Measurements from ENCODE around the gene RAD51AP1. TPM values are rescaled to one million over a fixed set of nuclear protein-coding genes. Genes with fewer than 3 reads are reported as not detected.

The RAD51AP1 gene
- total RNA-seq, 4 donors from 2014 or later, result 0.40 to 0.74 (median 0.54) TPM; not detected in 1

GRCh38 chr12:4588916-4589315 is 50.2 kb downstream of the RAD51AP1 start:
- Histone ChIP-seq H3K27me3 (peaks cover 19% of the 10 kb centered on the region), H3K4me1 (no peaks in the 10 kb centered on the region), H3K27ac (no peak overlapping the region), H3K4me3 (no peak overlapping the region), H3K36me3 (no peaks in the 10 kb centered on the region), H3K9me3 (no peaks in the 10 kb centered on the region)
- WGBS, 2 donors (ENCODE audit: low coverage in 1 of 2), result 90 to 92% methylated on average over 3 of the region's 3 CpGs
- no peak for ATAC-seq
- no peak for TF ChIP-seq CTCF (IDR thresholded peaks at IDR 0.05)
- TF ChIP-seq POLR2A (IDR thresholded peaks at IDR 0.05), result no peak
- no peak for TF ChIP-seq POLR2AphosphoS5 (IDR thresholded peaks at IDR 0.05)
- TF ChIP-seq EP300 (IDR thresholded peaks at IDR 0.05), result no peak

GRCh38 chr12:4589941-4590340 is 51.3 kb downstream of the RAD51AP1 start:
- Histone ChIP-seq H3K4me1 (no peaks in the 10 kb centered on the region), H3K36me3 (no peaks in the 10 kb centered on the region), H3K9me3 (no peaks in the 10 kb centered on the region), H3K4me3 (no peak overlapping the region), H3K27ac (no peak overlapping the region), H3K27me3 (peaks cover 22% of the 10 kb centered on the region)
- TF ChIP-seq POLR2AphosphoS5 (IDR thresholded peaks at IDR 0.05) (no peak), CTCF (IDR thresholded peaks at IDR 0.05) (no peak), EP300 (IDR thresholded peaks at IDR 0.05) (no peak), POLR2A (IDR thresholded peaks at IDR 0.05) (no peak)
- ATAC-seq, result no peak
- 30 to 82% methylated on average over 1 to 2 of the region's 2 CpGs for WGBS, 2 donors (ENCODE audit: low coverage in 1 of 2)

GRCh38 chr12:4591180-4591687 is 52.5 kb downstream of the RAD51AP1 start:
- TF ChIP-seq POLR2AphosphoS5 (IDR thresholded peaks at IDR 0.05) (no peak), CTCF (IDR thresholded peaks at IDR 0.05) (no peak), EP300 (IDR thresholded peaks at IDR 0.05) (no peak), POLR2A (IDR thresholded peaks at IDR 0.05) (no peak)
- H3K4me3 ChIP-seq, result no peak overlapping the region
- H3K27ac ChIP-seq, result no peak overlapping the region
- 42 to 60% methylated on average over 2 to 6 of the region's 7 CpGs for WGBS, 2 donors (ENCODE audit: low coverage in 1 of 2)
- H3K4me1 ChIP-seq, result no peaks in the 10 kb centered on the region
- H3K27me3 ChIP-seq, result peaks cover 22% of the 10 kb centered on the region
- no peak for ATAC-seq
- no peaks in the 10 kb centered on the region for H3K9me3 ChIP-seq
- no peaks in the 10 kb centered on the region for H3K36me3 ChIP-seq

- Histone ChIP-seq H3K36me3 (no peaks in the 10 kb centered on the region), H3K9me3 (no peaks in the 10 kb centered on the region), H3K27ac (no peak overlapping the region), H3K4me3 (no peak overlapping the region), H3K4me1 (no peaks in the 10 kb centered on the region), H3K27me3 (peaks cover 10% of the 10 kb centered on the region)
- TF ChIP-seq EP300 (IDR thresholded peaks at IDR 0.05) (no peak), POLR2A (IDR thresholded peaks at IDR 0.05) (no peak), POLR2AphosphoS5 (IDR thresholded peaks at IDR 0.05) (no peak), CTCF (IDR thresholded peaks at IDR 0.05) (no peak)
- whole genome bisulfite sequencing, 2 donors (ENCODE audit: low coverage in 1 of 2), result 97 to 100% methylated on average over 3 to 4 of the region's 6 CpGs
- ATAC-seq, result no peak
Measured at GRCh38 chr12:4595881-4596280, 57.2 kb downstream of the RAD51AP1 start.

- H3K4me3 ChIP-seq, result no peak overlapping the region
- no peak for ATAC-seq
- peaks cover 0 to 5% of the 10 kb centered on the region in 2 donors for H3K36me3 ChIP-seq
- TF ChIP-seq POLR2AphosphoS5 (IDR thresholded peaks at IDR 0.05) (no peak), EP300 (IDR thresholded peaks at IDR 0.05) (no peak), CTCF (IDR thresholded peaks at IDR 0.05) (no peak), POLR2A (IDR thresholded peaks at IDR 0.05) (no peak)
- H3K4me1 ChIP-seq, result peaks cover 0 to 25% (median 3%) of the 10 kb centered on the region in 3 donors
- H3K27ac ChIP-seq, result no peak overlapping the region
- no peaks in the 10 kb centered on the region for H3K27me3 ChIP-seq
- H3K9me3 ChIP-seq, result no peaks in the 10 kb centered on the region
- WGBS, 2 donors (ENCODE audit: low coverage in 1 of 2), result 26 to 60% methylated on average over 2 to 3 of the region's 7 CpGs
Measured at GRCh38 chr12:4603421-4603820, 64.7 kb downstream of the RAD51AP1 start.

Data from gastroesophageal sphincter (tissue), 4 donors.